Measurements from ENCODE around the gene FADS3.
"Not testable (repeated sequence)": the region's sequence is repeated elsewhere in the genome, so short reads cannot be mapped to it uniquely, and the experiment has no call there.

The FADS3 gene

GRCh38 chr11:61898247-61898582, 6.9 kb upstream of the FADS3 start:
- no peak for DNase-seq (ENCODE audit: low read depth)

- DNase-seq (ENCODE audit: low read depth) = peak; percentile 63
Observed at GRCh38 chr11:61897387-61898246, 6.3 kb upstream of the FADS3 start.

- DNase-seq (ENCODE audit: low read depth) = no peak
Observed at GRCh38 chr11:61896665-61897386, 5.5 kb upstream of the FADS3 start.

GRCh38 chr11:61895718-61896059, 4.3 kb upstream of the FADS3 start:
- no peak for DNase-seq (ENCODE audit: low read depth)

GRCh38 chr11:61895046-61895717, 3.8 kb upstream of the FADS3 start:
- DNase-seq (ENCODE audit: low read depth) = no peak

- no peak for DNase-seq (ENCODE audit: low read depth)
Observed at GRCh38 chr11:61893981-61894380, 2.6 kb upstream of the FADS3 start.

GRCh38 chr11:61892085-61892370, 683 bp upstream of the FADS3 start:
- DNase-seq (ENCODE audit: low read depth) = no peak

- no peak for DNase-seq (ENCODE audit: low read depth)
Observed at GRCh38 chr11:61890529-61891330, 615 bp downstream of the FADS3 start.

GRCh38 chr11:61889831-61890230, 1.5 kb downstream of the FADS3 start:
- no peak for DNase-seq (ENCODE audit: low read depth)

GRCh38 chr11:61888590-61888989, 2.8 kb downstream of the FADS3 start:
- DNase-seq (ENCODE audit: low read depth) = no peak

GRCh38 chr11:61887839-61888494, 3.4 kb downstream of the FADS3 start:
- no peak for DNase-seq (ENCODE audit: low read depth)

GRCh38 chr11:61886643-61887042, 4.7 kb downstream of the FADS3 start:
- DNase-seq (ENCODE audit: low read depth) = no peak

GRCh38 chr11:61885784-61886580, 5.4 kb downstream of the FADS3 start:
- no peak for DNase-seq (ENCODE audit: low read depth)

- no peak for DNase-seq (ENCODE audit: low read depth)
Observed at GRCh38 chr11:61885166-61885778, 6.1 kb downstream of the FADS3 start.

- DNase-seq (ENCODE audit: low read depth) = no peak
Observed at GRCh38 chr11:61883947-61884346, 7.4 kb downstream of the FADS3 start.

- no peak for DNase-seq (ENCODE audit: low read depth)
Observed at GRCh38 chr11:61883327-61883726, 8.0 kb downstream of the FADS3 start.

GRCh38 chr11:61882879-61883278, 8.5 kb downstream of the FADS3 start:
- no peak for DNase-seq (ENCODE audit: low read depth)

- DNase-seq (ENCODE audit: low read depth) = not testable (repeated sequence)
Observed at GRCh38 chr11:61882267-61882666, 9.1 kb downstream of the FADS3 start.

- no peak for DNase-seq (ENCODE audit: low read depth)
Observed at GRCh38 chr11:61881397-61881796, 9.9 kb downstream of the FADS3 start.

- no peak for DNase-seq (ENCODE audit: low read depth)
Observed at GRCh38 chr11:61880454-61880853, 10.9 kb downstream of the FADS3 start.

- no peak for DNase-seq (ENCODE audit: low read depth)
Observed at GRCh38 chr11:61880031-61880430, 11.3 kb downstream of the FADS3 start.
